Fibroblast of skin of left quadriceps (primary cell): Measurements from ENCODE around the gene KIF26B.

Experiments
- DNase-seq, 2 experiments: peaks; one replicate each; pipeline ENCODE4 v3.0.0-alpha.2; 2013; ENCODE audit warnings: low read depth in 2 of 2

The KIF26B gene

DNA sequence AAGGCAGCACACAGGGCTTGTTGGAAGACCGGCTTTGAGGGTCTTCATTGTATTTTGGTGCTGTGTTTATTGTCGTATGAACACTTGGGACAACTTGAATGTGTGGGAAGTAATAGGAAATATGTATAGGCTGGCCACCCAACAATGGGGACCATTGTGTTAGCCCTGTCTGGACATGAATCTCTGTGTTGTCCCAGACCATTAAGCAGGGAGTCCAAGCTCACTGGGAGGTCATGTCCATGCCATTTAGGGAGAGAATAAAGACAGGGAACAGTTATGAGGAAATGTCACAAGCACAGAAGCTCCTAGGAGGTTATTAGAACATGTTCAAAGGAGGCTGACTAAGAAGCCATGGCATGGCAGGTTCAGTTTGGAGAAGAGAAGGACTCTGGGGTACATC is 266.1 kb downstream of the KIF26B start:
- no peak for DNase-seq

DNA sequence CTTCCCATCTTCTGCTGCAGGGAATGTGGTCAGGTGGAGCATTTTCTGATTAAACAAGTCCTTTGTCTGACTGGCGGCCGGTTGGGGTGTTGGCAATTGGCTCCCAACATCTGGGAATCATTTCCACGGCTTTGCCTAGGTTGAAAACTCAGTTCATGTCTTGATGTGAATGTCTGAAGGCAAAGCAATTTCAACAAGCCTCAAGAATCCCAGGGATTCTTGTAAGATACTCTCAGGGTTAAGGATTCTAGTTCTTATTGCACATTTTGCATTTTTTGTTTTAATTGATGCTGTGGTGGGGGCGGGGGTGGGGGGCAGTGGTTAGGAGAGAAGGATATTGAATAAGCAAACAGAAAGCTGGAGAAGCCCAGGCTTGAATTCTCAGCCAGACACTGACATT is 273.9 kb downstream of the KIF26B start:
- DNase-seq, result peak; percentile 60 to 63

DNA sequence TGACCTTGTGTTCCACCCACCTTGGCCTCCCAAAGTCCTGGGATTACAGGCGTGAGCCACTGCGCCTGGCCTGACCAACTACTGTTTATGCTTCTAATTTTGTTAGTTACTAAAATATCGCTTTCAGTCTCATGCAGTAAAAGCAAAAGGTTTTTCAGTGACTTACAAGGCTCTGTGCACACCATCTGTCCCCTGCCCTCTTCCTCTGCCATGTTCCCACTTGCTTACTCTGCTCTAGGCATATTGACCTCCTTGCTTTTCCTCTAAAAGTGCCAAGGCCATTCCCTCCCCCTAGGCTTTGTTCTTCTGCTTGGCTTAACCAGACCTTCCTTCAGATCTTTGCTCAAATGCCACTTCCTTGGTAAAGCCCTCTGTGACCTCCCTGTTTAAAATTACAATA is 276.9 kb downstream of the KIF26B start:
- no peak for DNase-seq

DNA sequence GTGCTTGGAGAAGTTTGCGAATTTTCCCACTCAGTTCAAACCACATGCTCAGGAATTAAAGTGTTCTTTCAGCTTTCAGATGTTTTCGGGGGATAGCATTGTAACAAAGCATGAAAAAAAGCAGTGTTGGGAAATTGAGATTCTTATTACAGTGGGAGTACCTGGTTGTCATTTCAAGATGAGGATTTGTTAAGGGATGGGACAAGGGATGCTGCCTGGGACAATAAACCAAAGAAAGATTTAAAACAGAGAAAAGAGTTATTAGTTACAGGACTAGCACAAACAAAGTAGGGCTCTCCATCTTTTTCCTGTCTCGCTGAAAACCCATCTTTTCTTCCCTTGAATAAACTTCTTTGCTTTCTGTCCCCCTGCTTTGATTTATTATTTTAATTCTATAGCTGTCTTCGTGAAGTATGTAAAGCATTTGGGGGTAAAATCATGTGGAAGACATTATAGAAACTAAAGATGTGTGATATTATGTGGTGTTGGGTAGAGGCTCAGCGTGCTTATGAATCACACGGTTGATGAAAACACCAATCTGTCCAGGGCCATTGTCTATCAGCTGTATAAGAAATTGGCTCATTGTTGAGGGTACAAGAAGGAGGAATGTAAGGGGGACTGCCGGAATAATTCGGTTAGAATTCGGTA is 277.6 kb downstream of the KIF26B start:
- peak; percentile 53 to 56 for DNase-seq

DNA sequence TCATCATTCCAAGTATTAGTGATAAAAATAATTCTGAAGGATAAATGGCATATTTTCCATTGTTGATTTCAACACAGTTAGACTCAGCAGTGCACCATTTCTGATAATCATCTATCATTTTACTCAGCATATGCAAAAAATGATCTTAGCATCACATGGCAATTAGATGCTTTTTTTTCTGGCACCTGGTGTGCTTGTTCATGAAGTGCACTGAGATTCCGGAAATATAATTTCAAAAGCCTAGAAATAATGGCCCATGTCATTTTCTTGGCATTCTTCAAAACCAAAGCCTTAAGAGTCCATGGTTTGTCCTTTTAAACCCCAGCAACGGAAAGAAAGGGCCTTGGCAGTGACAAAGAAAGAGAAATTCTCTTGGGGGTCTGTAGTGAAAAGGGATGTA is 278.8 kb downstream of the KIF26B start:
- no peak for DNase-seq

DNA sequence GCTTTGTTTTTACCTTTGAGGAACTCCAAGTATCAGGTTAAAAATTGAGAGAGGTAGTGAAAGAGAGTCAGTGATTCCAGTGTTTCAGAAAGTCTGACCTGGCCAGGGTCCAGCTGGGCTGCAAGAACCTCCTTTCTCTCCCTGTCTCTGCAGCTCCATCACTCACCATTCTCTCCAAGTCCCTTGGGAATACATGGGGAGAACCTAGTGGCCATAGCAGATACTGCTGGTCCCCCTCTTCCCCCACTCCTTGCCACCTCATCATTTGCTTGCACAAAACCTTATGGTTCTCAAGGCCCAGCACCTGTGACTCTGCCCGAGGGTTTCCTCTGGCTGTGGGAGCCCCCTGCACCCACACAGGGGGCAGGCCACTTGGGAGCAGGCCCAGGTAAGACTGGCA is 279.5 kb downstream of the KIF26B start:
- no peak for DNase-seq

DNA sequence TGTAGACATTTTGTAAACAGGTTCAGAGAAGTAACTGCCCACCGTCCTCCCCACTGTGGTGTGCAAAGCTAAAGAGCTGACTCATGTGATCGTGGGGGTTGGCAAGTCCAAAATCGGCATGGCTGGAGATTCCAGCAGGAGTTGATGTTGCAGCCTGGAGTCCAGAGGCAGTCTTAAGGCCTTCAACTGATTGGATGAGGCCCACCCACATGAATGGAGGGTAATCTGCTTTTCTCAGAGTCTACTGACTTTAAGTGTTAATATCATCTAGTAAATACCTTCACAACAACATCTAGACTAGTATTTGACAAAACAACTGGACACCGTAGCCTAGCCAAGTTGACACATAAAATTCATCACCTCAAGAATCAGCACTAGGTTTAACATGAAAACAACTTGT is 281.6 kb downstream of the KIF26B start:
- no peak for DNase-seq

DNA sequence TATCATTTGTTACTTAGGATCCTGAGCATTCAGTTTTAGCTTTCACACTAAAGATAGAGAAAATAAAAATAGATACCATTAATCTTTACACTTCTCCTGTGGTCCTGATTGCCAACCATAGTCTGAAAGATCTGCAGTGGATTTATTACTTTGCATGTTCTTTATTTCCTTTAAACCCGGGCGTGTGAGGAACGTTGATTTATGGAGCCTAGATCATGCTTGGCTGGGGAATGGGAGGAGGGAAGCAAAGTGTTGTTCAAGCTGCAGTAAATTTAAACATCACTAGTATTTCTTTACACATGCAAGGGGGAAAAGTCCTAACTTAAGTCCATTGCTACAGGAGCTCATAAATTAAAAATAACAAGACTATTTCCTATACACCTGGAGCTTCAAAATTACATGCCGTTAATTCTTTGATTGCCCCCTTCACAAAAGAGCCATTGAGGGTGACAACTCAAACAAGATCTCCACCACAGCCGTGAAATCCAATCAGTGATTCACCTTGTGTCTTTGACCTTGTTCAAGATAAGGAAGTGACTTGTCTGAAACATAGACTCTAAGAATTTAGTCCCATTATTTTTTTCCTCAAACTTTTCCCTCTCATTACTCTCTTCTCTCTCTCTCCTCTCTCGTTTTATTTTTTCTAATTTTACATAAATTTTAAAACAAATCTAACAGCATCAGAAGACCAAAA is 282.7 kb downstream of the KIF26B start:
- DNase-seq, result peak in 1 of 2 experiments; percentile 18

DNA sequence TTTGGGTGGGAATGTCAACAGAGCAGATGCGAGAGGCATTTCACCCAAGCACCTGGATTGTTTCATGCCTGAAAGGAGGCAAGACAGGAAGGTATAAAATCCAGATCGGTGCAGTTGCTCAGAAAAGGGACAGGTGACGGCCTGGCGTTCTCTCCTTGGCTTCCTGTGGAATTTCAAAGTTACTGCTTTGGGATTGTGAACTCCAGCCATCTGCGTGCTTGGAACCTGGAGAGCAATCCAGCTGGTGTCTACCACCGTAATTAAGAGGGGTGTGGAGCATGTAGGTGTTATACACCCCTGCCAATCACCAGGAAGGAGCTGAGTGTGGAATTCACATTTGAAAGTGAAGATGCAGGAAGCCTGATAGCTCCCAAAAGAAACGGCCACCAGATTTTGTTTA is 286.1 kb downstream of the KIF26B start:
- no peak for DNase-seq

DNA sequence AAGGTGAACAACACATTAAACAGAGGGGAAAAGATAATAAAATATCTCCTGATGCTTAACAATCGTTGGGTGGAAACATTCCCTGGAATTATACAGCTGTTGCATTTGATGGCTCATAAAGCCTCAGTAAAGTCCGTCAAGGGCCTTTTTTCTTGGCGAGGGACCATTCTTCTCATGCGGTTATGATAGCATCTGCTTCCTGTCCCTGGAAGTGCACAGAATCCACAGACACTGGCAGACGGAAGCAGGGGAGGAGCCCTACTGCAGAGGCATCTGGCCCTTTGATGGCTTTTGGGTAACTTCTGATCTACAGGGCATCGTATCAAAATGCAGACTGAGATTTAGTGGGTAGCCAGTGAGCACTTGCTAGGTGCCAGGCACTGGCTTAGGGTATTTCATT is 286.9 kb downstream of the KIF26B start:
- no peak for DNase-seq

DNA sequence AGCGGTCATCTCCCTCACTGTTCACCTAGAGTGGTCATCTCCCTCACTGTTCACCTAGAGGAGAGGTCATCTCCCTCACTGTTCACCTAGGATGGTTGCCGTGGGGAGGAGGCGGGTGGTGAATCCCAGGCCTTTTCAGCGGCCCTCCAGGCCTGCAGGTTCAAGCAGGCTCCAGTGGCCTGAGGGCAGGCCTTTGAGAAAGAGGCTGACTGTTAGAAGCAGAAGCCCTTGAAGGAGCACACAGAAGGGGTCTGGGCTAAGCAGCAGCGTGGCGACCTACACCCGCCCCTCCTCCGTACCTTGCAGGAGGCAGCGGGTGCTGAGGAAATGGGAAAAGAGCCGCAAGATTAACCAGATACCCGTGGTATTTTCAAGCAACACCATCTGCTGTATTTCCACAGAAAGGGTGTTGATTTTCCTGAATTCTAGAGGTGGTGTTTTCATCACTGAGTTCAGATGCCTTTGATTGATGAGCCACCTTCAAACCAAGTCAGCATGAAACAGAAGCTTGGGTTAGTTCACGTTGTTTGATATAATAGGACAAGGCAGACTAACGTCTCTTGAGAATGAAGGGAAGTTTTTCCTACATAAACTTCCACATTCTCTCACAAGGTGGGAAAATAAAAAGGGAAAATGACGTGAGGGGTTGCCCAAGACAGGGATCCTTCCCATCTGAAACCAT is 289.5 kb downstream of the KIF26B start:
- DNase-seq, result no peak

DNA sequence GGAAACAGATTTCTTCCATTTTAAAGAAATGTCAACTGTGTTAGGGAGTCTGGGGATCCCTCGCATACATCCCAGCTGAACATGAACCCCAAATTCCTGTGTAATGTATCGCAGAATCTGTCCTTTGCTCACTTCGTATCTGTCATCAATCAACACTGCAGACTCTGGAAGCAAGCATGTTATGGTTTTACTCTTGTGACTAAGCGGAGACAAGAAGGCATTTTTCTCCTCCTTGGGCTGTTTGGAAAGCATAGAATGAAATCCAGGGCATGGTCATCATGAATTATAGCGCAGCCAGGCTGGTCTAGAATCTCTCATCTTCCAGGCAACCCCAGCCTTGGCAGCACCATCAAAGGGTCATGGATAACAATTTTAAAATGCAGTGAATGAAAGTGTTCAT is 290.2 kb downstream of the KIF26B start:
- peak in 1 of 2 experiments; percentile 51 for DNase-seq

DNA sequence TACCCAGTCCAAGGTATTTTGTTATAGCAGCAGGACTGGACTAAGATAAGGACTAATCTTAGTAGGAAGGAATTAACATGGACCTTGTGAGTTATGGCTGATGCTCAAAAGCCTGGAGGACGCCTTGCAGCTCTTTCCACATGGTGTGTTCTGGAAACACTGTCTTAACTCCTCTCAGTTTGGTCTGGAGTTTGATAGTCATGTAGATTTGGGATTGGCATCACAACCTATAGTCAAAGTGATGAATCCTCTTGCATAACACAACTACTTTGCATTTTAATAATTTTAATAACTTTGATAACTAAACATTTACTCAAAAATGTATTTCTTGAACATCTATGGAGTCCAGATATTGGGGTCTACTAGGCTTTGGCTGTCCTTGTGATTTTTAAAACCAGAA is 293.7 kb downstream of the KIF26B start:
- DNase-seq, result no peak

DNA sequence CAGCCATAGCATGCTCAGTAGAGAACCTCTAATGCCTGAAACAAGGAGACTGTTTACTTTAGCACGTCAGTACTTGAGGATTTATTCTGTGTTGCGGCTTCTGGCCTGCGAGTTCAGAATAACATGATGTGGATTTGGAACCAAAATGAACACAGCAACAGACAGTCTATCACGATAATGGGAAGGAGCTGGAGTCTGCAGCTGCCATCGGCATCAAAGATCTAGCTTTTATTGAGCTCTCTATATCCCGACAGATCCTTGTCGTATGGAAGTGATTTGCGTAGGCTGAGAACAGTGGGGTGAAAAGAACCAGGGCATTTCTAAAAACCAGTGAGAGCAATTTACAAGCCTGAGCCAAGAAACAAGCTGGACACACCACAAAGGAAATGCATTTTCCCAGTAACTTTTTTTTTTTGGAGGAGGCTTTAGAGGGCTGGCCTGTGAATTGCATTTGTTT is 294.2 kb downstream of the KIF26B start:
- no peak for DNase-seq

DNA sequence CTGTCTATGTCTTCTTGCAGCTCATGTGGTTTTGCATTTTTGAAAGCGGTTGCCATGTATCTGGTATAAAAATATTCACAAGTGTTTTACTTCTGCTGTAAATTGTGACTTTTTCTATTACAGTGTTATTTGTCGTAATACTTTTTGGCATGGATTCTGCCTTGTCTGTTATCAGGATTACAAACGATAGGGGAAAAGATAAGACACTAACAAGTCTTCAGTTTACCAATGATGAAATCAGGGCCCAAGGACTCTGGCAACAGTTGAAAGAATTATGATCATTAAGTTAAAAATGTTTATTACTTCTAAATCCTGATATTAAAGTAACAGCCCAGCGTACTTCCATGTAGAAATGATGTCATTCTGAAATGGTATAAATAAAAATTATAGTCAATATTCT is 298.8 kb downstream of the KIF26B start:
- DNase-seq, result no peak

DNA sequence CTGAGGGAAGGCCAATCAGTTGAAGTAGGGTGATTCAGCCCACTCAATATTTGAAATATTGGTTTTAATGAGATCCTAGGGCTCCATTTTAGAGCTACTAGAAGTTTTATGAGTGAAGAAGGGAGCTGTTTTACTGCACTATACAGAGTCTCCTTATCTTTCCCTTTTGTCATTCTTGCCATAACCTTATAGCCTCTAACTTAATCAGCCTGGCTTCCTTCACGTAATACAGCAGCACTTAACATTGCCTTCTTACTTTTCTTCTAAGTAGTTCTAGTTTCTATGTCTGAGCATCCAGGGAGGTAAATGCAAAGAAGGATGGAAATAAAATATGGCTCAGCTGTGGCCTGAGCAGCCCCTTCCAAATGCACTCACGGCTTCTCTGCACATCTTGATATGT is 299.3 kb downstream of the KIF26B start:
- DNase-seq, result no peak

DNA sequence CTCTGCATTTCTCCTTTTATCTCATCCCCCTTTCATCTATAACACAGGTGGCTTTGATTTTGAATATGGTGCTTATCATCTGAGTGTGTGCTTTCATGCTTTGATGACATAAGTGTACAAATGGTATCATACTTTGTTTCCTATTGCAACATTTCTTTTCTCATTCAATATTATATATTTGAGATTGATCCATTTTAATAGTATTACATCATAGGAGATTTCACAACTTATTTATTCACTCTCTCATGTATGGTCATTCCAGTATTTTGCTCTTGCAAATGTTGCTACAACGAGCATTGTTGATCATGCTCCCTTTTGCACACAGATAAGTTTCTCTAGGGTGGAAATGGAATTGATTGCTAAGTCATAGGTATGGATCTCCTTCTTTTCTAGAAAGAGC is 302.8 kb downstream of the KIF26B start:
- no peak for DNase-seq

DNA sequence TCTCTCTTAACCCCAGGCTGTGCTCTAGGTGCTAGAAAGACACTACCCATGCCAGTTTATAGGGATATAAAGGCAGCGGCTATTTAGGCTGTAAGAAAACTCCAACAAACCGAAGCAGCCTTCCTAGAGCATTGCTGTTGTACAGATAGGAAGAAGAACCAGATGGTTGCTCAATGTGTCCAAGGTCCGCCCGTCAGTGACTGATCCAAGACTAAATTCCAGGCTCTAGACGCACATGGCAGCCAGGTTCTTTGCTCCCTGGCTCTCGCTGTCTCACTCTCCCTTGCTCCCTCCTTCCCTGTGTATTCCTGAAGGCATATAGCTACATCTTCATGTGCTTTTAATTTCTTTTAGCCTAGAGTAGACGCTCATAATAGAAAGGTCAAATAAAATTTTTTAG is 303.4 kb downstream of the KIF26B start:
- no peak for DNase-seq

DNA sequence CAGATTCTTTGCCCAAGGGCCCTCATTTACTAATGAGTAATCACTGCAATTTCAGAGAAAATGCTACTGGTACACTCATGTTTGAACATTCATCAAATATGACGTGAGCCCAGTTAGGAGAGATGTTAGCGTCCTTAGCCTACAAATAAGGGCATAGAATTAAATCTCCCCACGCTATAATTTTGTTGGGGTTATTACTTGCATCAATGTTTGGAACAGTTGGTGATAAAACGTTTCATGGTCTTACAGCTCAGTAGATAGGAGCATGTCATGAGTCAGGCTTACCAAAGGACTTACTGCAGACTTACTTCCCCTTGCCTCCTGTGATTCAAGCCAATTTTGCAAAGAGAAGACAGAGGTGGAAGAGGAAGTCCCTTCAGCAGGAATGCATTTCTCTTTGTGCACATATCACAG is 304.0 kb downstream of the KIF26B start:
- DNase-seq, result peak in 1 of 2 experiments; percentile 24

DNA sequence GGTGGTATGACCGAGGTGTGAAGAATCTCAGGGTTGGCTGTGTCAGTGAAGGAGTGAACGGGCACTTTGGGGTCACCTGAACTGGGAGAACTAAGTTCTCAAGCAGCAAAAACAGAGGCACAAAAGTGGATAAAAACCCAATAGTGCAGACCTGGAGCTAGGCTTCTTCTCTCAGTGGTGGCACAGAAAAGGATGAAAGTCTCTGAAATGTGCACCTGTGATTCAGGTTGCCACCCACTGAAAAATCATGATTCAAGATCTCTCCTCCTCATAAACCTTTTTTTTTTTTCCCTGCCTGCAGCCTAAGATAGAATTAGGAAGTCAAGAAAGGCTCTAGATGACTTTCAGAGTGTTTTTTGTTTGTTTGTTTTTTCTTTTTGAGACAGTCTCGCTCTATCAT is 304.8 kb downstream of the KIF26B start:
- no peak for DNase-seq

DNA sequence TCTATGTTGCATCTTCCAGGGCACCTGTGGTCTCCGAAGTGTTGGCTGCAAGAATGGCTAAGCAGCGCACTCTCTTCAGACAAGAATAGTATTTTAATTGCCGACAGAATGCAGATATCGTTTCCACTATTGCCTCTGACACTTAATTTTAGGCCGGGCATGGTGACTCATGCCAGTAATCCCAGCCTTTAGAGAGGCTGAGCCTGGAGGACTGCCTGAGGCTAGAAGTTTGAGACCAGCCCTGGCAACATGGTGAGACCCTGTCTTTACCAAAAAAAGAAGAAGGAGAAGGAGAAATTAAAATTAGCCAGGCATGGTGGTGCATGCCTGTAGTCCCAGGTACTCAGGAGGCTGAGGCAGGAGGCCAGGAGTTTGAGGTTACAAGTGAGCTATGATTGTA is 306.9 kb downstream of the KIF26B start:
- no peak for DNase-seq

DNA sequence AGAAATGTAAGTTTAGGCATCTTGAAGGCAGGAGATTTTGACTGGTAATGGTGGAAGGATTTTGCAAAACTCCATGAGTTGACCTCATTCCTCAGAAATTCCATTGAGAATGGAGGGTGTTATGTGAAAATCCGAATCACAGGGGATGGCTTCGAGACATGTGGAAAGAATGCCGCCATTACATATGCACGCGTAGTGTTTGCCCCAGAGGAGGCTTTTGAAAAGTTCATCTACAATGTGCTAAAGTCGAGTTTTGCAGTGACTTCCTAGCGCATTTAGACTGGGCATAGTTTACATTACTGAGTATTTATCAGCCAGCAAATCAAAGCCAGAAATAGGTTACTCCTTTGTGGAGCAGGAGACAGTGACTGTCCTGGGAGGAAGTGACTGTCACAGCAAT is 307.4 kb downstream of the KIF26B start:
- no peak for DNase-seq
